Panc1 (cell line): ENCODE measurements around the gene VIPR2.

Experiments
- CTCF ChIP-seq: fragments of 450-650 bp; IDR thresholded peaks from 2 replicates; pipeline ENCODE4 v1.5.1; 2017; ENCODE audit warnings: mild to moderate bottlenecking
- REST ChIP-seq, 2 experiments: IDR thresholded peaks; 2 replicates each; pipeline ENCODE4 v1.6.1; 2011 to 2012; ENCODE audit warnings: low read depth in 2 of 2, control low read depth in 1 of 2, low read length in 1 of 2, mild to moderate bottlenecking in 1 of 2, moderate library complexity in 1 of 2; ENCODE audit not compliant: insufficient read depth in 1 of 2

- TF ChIP-seq CTCF (no peak), REST (IDR thresholded peaks at IDR 0.05; ENCODE audit: insufficient read depth in 1 of 2, low read depth in 2 of 2, low read length in 1 of 2) (no peak)
Measured at GRCh38 chr7:159191236-159191635, 46.6 kb upstream of the VIPR2 start.
